ENCODE measurements around the gene NACC2.
A peak's percentile ranks its signal among the peaks of the same experiment; 100 is the strongest.

NACC2 gene

GRCh38 chr9:136054798-136055714, 40.0 kb downstream of the NACC2 start:
- DNase-seq, result no peak

- DNase-seq, result no peak
Measured at GRCh38 chr9:136054146-136054545, 40.9 kb downstream of the NACC2 start.

- DNase-seq, result no peak
Measured at GRCh38 chr9:136053757-136054142, 41.3 kb downstream of the NACC2 start.

- DNase-seq, result no peak
Measured at GRCh38 chr9:136052991-136053756, 41.9 kb downstream of the NACC2 start.

- DNase-seq, result no peak
Measured at GRCh38 chr9:136052472-136052880, 42.6 kb downstream of the NACC2 start.

GRCh38 chr9:136051837-136052471, 43.1 kb downstream of the NACC2 start:
- DNase-seq, result peak; percentile 49

GRCh38 chr9:136051453-136051836, 43.6 kb downstream of the NACC2 start:
- DNase-seq, result no peak

- DNase-seq, result no peak
Measured at GRCh38 chr9:136050701-136051452, 44.2 kb downstream of the NACC2 start.

GRCh38 chr9:136050266-136050700, 44.8 kb downstream of the NACC2 start:
- DNase-seq, result no peak

GRCh38 chr9:136049491-136050265, 45.4 kb downstream of the NACC2 start:
- no peak for DNase-seq

GRCh38 chr9:136048560-136049411, 46.3 kb downstream of the NACC2 start:
- DNase-seq, result no peak

GRCh38 chr9:136047775-136048559, 47.1 kb downstream of the NACC2 start:
- no peak for DNase-seq

- no peak for DNase-seq
Measured at GRCh38 chr9:136047076-136047774, 47.9 kb downstream of the NACC2 start.

- no peak for DNase-seq
Measured at GRCh38 chr9:136046554-136046920, 48.6 kb downstream of the NACC2 start.

GRCh38 chr9:136045595-136046553, 49.2 kb downstream of the NACC2 start:
- DNase-seq, result no peak

GRCh38 chr9:136044971-136045594, 50.0 kb downstream of the NACC2 start:
- DNase-seq, result no peak

GRCh38 chr9:136044207-136044970, 50.7 kb downstream of the NACC2 start:
- DNase-seq, result no peak
